Stimulated activated CD8-positive, alpha-beta memory T cell treated with anti-CD3 and anti-CD28 coated beads, Interleukin-7, amount 100 ng/mL, for 4 hours (primary cell): ENCODE measurements around the gene COPG2.

Experiments used
- DNase-seq, 2 donors: peaks; one replicate each; pipeline ENCODE4 v3.0.0-alpha.2; 2020; ENCODE audit warnings: low read depth in 2 of 2

The COPG2 gene

DNA sequence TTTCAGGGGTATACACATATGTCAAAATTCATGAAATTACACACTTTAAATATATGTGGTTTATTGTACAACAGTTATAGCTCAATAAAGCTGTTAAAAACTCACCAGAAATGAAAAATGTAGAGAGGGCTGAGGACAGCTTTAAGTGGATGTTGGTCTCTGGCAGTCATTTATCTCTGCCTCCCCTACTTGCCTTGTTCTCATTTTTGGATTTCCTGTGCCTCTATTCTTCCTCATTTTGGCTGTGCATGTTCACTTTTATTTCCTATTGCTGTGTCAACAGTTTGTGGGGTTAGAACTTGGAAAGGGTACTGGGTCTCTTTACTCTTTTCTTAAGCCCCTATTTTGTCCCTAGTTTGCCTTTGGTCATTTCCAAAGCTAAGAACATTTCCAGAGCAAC lies 195.3 kb downstream of the COPG2 start:
- DNase-seq = no peak

DNA sequence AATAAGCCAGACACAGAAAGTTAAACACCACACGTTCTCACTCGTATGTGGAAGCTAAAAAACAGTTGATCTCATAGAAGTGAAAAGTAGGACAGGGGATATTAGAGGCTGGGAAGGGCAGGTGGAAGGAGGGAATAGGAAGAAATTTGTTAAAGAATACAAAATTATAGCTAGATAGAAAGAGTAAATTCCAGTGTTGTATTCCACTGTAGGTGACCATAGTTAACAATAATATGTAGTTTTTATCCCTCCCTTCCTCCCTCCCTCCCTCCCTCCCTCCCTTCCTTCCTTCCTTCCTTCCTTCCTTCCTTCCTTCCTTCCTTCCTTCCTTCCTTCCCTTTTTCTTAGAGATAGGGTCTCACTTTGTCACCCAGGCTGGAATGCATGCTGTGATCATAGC lies 196.6 kb downstream of the COPG2 start:
- DNase-seq = no peak

DNA sequence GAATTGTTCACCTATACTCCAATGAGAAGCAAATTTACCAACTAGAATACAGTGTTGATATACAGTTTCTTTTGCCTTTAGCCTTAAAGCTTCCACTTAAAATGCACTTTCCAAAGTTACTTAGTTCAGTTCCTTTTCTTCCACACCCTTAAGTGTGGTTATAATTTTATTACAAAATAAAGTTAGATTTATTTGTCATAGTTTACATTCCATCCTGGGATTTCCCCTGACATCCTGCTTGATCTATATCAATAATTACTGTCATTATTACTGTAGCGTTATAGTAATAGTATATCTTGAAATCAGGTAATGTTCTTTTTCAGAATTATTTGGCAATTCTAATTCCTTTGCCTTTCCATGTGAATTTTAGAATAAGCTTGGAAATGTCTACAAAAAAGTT lies 199.9 kb downstream of the COPG2 start:
- no peak for DNase-seq

DNA sequence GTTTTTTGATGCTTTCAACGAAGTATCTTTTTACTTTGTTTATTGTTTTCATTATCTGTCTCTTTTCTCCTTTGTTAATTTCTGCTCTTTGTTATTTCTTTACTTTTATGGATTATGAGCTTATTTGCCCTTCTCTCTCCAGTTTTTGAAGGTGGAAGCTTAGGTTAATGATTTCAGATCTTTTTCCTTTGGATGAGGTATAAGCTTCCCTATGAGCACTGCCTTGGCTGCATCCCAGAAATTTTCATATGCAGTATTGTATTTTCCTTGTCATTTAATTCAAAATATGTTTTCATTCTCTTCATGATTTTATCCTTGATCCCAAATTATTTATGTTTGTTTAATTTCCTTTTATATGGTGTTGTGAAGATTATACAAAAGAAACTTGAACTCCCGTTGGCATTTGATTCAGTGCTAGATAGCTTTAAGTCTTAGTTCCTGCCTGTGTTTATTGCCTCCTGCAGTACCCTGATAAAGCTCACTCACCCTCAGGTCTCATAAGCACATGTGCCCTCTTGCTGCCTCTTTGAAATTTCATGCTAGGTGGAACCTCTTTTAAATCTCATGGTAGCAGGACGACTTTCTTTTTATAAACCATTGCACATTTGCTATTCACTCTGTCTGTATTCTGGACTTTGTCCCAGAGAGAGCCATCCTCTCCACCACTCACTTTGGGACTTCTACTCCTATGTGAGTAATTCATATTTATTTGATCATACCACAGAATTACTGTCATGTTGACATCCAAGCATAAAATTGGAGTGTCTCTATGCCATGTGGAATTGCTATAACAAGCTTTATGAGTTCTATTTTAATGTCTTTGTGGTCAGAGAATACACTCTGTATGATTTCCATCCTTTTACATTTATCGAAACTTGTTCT lies 204.8 kb downstream of the COPG2 start:
- no peak for DNase-seq

DNA sequence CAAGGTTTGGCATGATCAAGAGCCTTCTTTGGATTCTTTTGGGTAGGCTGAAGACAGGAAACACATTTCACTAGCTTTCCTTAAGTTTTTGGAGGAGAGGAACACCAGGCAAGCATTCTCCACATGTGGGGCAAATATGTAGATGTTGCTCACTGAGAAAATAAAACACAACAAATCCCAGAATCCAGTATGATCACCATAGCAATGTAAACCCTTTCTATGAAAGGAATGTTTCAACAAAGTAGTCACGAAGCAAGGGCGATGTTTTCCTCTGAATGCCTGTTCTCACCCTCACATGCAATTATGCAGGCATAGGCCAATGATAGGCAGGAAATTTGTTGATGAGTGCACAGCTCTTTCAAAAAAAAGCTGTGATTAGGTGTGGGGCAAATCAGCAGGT lies 207.3 kb downstream of the COPG2 start:
- no peak for DNase-seq

DNA sequence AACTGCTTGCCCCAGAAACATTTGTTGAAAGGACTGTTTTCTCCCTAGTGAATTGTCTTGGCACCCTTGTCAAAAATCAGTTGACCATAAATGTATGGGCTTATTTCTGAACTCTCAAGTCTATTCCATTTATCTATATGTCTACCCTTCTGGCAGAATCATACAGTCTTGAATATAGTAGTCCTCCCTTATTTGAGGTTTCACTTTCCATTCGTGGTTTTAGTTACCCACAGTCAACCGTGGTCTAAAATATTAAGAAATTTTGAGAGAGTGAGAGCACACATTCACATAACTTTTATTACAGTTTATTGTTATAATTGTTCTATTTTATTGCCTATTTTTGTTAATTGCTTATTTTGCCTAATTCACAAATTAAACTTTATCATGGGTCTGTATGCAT lies 210.3 kb downstream of the COPG2 start:
- no peak for DNase-seq
